Activated CD8-positive, alpha-beta memory T cell treated with anti-CD3 and anti-CD28 coated beads, Interleukin-2, amount 10 ng/mL, durations not matched to agents 7 days and 5 days (primary cell): ENCODE data around the gene RHBDL1. TPM values are rescaled to one million over a fixed set of nuclear protein-coding genes. Genes with fewer than 3 reads are reported as not detected.

Source experiments
- ATAC-seq: fragments of 150-1000 bp; cut with Tn5 transposase; one replicate; pipeline ENCODE4 v1.10.0; 2021; ENCODE audit warnings: moderate library complexity
- CTCF ChIA-PET: fragments of 350-600 bp; sonication (Branson Sonifier 250); formaldehyde crosslinking; loops from one replicate; lab custom pipeline; 2021; ENCODE audit warnings: antibody characterized with exemption; lab: Charles Lee
- DNase-seq: peaks from one replicate; pipeline ENCODE4 v3.0.0-alpha.2; 2020
- H3K27ac Mint-ChIP-seq: one replicate; pipeline ENCODE4 v1.8.0; 2021; ENCODE audit warnings: mild to moderate bottlenecking, mixed read lengths
- H3K27me3 Mint-ChIP-seq: one replicate; pipeline ENCODE4 v1.8.0; 2021; ENCODE audit warnings: mixed read lengths
- H3K36me3 Mint-ChIP-seq: one replicate; pipeline ENCODE4 v1.8.0; 2021; ENCODE audit warnings: mild to moderate bottlenecking, mixed read lengths
- H3K4me1 Mint-ChIP-seq: one replicate; pipeline ENCODE4 v1.8.0; 2021; ENCODE audit warnings: mixed read lengths
- H3K4me3 Mint-ChIP-seq: one replicate; pipeline ENCODE4 v1.8.0; 2021; ENCODE audit warnings: mild to moderate bottlenecking, moderate library complexity, mixed read lengths
- H3K9me3 Mint-ChIP-seq: one replicate; pipeline ENCODE4 v1.8.0; 2022; ENCODE audit warnings: low read depth, mixed read lengths
- total RNA-seq, 2 experiments: library from RNA; stranded (reverse); gene quantifications; one replicate each; pipeline ENCODE4 v1.2.3, GENCODE V29; 2021

RHBDL1 gene
- total RNA-seq, 2 experiments from 2014 or later = 0.37 to 0.79 TPM

GRCh38 chr16:667113-667779, 8.2 kb upstream of the RHBDL1 start:
- H3K4me1 Mint-ChIP-seq = peaks cover 10% of the 10 kb centered on the region
- peak overlapping the region; percentile 73 for H3K4me3 Mint-ChIP-seq
- no peak for DNase-seq
- CTCF ChIA-PET = interaction anchor here (1.3 to 2.3 kb wide), 6 partner anchors 11 to 297 kb away, joined by 3 to 13 read pairs (median 6); partner anchors contain the start of gene WDR90
- no peak for ATAC-seq
- H3K27ac Mint-ChIP-seq = peak overlapping the region; percentile 81
- H3K36me3 Mint-ChIP-seq = peaks cover 3% of the 10 kb centered on the region
- no peaks in the 10 kb centered on the region for H3K27me3 Mint-ChIP-seq
- H3K9me3 Mint-ChIP-seq = no peaks in the 10 kb centered on the region

GRCh38 chr16:667780-668518, 7.5 kb upstream of the RHBDL1 start, which contains the start of gene RHOT2:
RHOT2 (plus strand) TSS chr16:668132; CDS start chr16:668200, 68 bp downstream.
- Mint-ChIP-seq H3K27ac (peak within 1 kb of the TSS; percentile 81), H3K4me1 (peaks cover 10% of the 10 kb centered on the region), H3K27me3 (no peaks in the 10 kb centered on the region), H3K4me3 (peak within 1 kb of the TSS; percentile 73), H3K36me3 (peaks cover 5% of the 10 kb centered on the region), H3K9me3 (no peaks in the 10 kb centered on the region)
- DNase-seq (peak; percentile 94), ATAC-seq (peak; percentile 90)
- CTCF ChIA-PET = interaction anchor here (1.0 to 2.3 kb wide), 9 partner anchors 11 to 296 kb away, joined by 3 to 13 read pairs (median 6); partner anchors contain the start of genes JMJD8, STUB1 and WDR90

GRCh38 chr16:668519-669171, 6.8 kb upstream of the RHBDL1 start:
- DNase-seq = no peak
- ATAC-seq = peak; percentile 13
- CTCF ChIA-PET = interaction anchor here (1.0 to 2.3 kb wide), 9 partner anchors 10 to 295 kb away, joined by 3 to 13 read pairs (median 6); partner anchors contain the start of genes JMJD8, STUB1 and WDR90
- Mint-ChIP-seq H3K27ac (peak overlapping the region; percentile 81), H3K27me3 (no peaks in the 10 kb centered on the region), H3K9me3 (no peaks in the 10 kb centered on the region), H3K36me3 (peaks cover 6% of the 10 kb centered on the region), H3K4me3 (peak overlapping the region; percentile 73), H3K4me1 (peaks cover 10% of the 10 kb centered on the region)

GRCh38 chr16:669666-670065, 5.8 kb upstream of the RHBDL1 start:
- CTCF ChIA-PET = interaction anchor here (1.6 kb wide), 1 partner anchor 15 kb away, joined by 3 read pairs; the partner anchor contains the start of gene JMJD8
- DNase-seq = no peak
- Mint-ChIP-seq H3K4me1 (peaks cover 10% of the 10 kb centered on the region), H3K27ac (no peak overlapping the region), H3K27me3 (no peaks in the 10 kb centered on the region), H3K36me3 (peaks cover 8% of the 10 kb centered on the region), H3K4me3 (peak overlapping the region; percentile 73), H3K9me3 (no peaks in the 10 kb centered on the region)
- no peak for ATAC-seq

GRCh38 chr16:670485-671352, 4.8 kb upstream of the RHBDL1 start:
- peaks cover 5% of the 10 kb centered on the region for H3K27me3 Mint-ChIP-seq
- peaks cover 13% of the 10 kb centered on the region for H3K4me1 Mint-ChIP-seq
- no peaks in the 10 kb centered on the region for H3K9me3 Mint-ChIP-seq
- no peak for DNase-seq
- H3K4me3 Mint-ChIP-seq = no peak overlapping the region
- CTCF ChIA-PET = interaction anchor here (1.6 kb wide), 1 partner anchor 14 kb away, joined by 3 read pairs; the partner anchor contains the start of gene JMJD8
- H3K36me3 Mint-ChIP-seq = peaks cover 8% of the 10 kb centered on the region
- no peak for ATAC-seq
- peak overlapping the region; percentile 24 for H3K27ac Mint-ChIP-seq

GRCh38 chr16:671353-672131, 3.9 kb upstream of the RHBDL1 start:
- no peak for DNase-seq
- peaks cover 13% of the 10 kb centered on the region for H3K4me1 Mint-ChIP-seq
- H3K27me3 Mint-ChIP-seq = peaks cover 6% of the 10 kb centered on the region
- H3K36me3 Mint-ChIP-seq = peaks cover 8% of the 10 kb centered on the region
- no peak overlapping the region for H3K27ac Mint-ChIP-seq
- H3K9me3 Mint-ChIP-seq = no peaks in the 10 kb centered on the region
- no peak overlapping the region for H3K4me3 Mint-ChIP-seq
- CTCF ChIA-PET = no interaction called here
- ATAC-seq = no peak

- ATAC-seq = no peak
- no peaks in the 10 kb centered on the region for H3K9me3 Mint-ChIP-seq
- peaks cover 12% of the 10 kb centered on the region for H3K4me1 Mint-ChIP-seq
- no peak overlapping the region for H3K4me3 Mint-ChIP-seq
- H3K27ac Mint-ChIP-seq = no peak overlapping the region
- CTCF ChIA-PET = no interaction called here
- DNase-seq = no peak
- H3K27me3 Mint-ChIP-seq = peaks cover 12% of the 10 kb centered on the region
- peaks cover 8% of the 10 kb centered on the region for H3K36me3 Mint-ChIP-seq
Measured at GRCh38 chr16:672371-672770, 3.1 kb upstream of the RHBDL1 start.

- CTCF ChIA-PET = no interaction called here
- H3K36me3 Mint-ChIP-seq = peaks cover 8% of the 10 kb centered on the region
- peaks cover 8% of the 10 kb centered on the region for H3K4me1 Mint-ChIP-seq
- no peak overlapping the region for H3K4me3 Mint-ChIP-seq
- H3K27me3 Mint-ChIP-seq = peaks cover 12% of the 10 kb centered on the region
- no peak for DNase-seq
- H3K27ac Mint-ChIP-seq = no peak overlapping the region
- H3K9me3 Mint-ChIP-seq = no peaks in the 10 kb centered on the region
- ATAC-seq = no peak
Measured at GRCh38 chr16:672851-673250, 2.6 kb upstream of the RHBDL1 start.

- CTCF ChIA-PET = no interaction called here
- no peak for DNase-seq
- Mint-ChIP-seq H3K27ac (no peak overlapping the region), H3K4me3 (no peak overlapping the region), H3K36me3 (peaks cover 8% of the 10 kb centered on the region), H3K9me3 (no peaks in the 10 kb centered on the region), H3K27me3 (peaks cover 12% of the 10 kb centered on the region), H3K4me1 (peaks cover 8% of the 10 kb centered on the region)
- ATAC-seq = no peak
Measured at GRCh38 chr16:673399-673991, 2.0 kb upstream of the RHBDL1 start.

GRCh38 chr16:674214-674881, 1.1 kb upstream of the RHBDL1 start:
- Mint-ChIP-seq H3K4me3 (no peak overlapping the region), H3K9me3 (no peaks in the 10 kb centered on the region), H3K27ac (no peak overlapping the region), H3K4me1 (peaks cover 9% of the 10 kb centered on the region), H3K36me3 (peaks cover 8% of the 10 kb centered on the region), H3K27me3 (peaks cover 12% of the 10 kb centered on the region)
- no peak for ATAC-seq
- CTCF ChIA-PET = no interaction called here
- no peak for DNase-seq

GRCh38 chr16:675884-676564, 553 bp downstream of the RHBDL1 start:
- DNase-seq (no peak), ATAC-seq (no peak)
- CTCF ChIA-PET = interaction anchor here (1.3 kb wide), 1 partner anchor 19 kb away, joined by 3 read pairs; no protein-coding TSS in a partner anchor
- H3K27me3 Mint-ChIP-seq = peaks cover 12% of the 10 kb centered on the region
- no peak overlapping the region for H3K27ac Mint-ChIP-seq
- H3K36me3 Mint-ChIP-seq = peaks cover 7% of the 10 kb centered on the region
- no peak overlapping the region for H3K4me3 Mint-ChIP-seq
- H3K4me1 Mint-ChIP-seq = peaks cover 11% of the 10 kb centered on the region
- no peaks in the 10 kb centered on the region for H3K9me3 Mint-ChIP-seq
